ENCODE measurements around the gene ALK.
"Not testable (repeated sequence)": the region's sequence is repeated elsewhere in the genome, so short reads cannot be mapped to it uniquely, and the experiment has no call there.

The ALK gene

GRCh38 chr2:29273004-29273684, 648.2 kb downstream of the ALK start:
- no peak for DNase-seq (ENCODE audit: low spot score)

DNA sequence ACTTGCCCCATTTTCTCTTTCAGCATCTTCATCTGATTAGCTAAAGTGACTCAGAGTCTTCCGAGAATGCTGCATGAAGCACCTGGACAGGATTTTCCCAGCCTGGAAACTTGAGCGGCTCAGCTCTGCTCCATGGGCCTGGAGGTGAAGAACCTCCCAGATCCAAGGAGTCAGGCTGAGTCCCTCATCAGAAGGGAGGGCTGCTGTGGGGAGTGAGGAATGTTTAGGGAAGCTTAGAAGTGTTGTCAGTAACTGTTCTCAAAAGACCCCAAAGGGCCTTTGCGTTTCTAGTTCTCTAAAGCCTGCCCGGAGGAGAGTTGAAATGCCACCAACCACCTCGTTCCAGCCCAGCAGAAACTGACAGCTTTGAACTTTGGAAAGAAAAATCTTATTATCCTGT, 649.1 kb downstream of the ALK start:
- no peak for DNase-seq (ENCODE audit: low spot score)

DNA sequence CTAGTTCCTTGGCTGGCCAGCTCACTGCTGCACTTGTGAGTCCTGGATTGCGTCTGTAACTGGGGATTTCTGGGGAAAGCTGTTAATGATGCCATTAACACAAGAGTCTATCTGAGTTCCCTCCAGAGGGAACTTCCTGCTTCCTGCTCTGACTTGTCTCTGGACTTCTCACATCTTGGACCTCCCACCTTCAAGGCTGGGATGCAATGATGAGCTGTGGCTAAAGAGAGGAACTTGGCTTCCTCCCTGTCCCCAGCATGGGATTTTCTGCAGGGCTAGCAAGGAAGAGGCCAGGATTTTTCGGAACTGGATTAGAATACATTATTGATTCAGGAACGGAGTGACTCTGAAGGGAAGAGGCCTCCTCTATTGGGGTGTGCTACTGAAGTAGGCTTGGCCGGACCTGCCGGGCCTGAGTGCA, 650.7 kb downstream of the ALK start:
- no peak for DNase-seq (ENCODE audit: low spot score)

GRCh38 chr2:29269765-29270109, 651.6 kb downstream of the ALK start:
- DNase-seq (ENCODE audit: low spot score): no peak

DNA sequence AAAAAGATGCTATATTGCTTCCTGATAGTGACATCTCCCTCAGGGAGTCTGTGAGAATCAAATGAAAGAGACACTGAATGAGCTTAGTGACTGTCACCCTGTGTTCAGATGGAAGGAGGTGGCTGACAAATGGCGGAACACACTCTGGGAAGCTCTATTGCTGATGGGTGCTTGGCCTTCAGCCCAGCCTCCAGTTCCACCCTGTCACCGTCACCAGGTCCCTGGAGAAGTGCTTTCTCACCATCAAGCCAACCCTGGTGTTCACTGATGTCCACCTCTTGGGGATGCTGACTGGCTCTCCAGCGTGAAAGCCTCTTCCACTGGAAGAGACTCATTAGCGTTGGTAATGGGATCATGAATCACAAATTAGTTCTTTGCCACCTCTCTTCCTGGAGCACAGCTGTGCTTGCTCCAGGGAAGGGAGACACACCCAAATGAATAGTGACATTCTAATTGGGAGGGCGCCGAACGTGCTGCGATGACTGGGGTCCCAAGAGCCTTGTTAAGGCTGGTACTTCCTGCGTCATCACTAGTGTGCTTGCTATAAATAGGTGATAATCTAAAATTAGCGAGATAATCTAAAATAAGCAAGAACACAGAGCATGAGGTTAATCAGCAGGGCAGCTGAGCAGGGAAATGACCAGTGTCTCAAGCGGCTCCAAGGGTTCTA, 652.2 kb downstream of the ALK start:
- DNase-seq (ENCODE audit: low spot score): no peak

- no peak for DNase-seq (ENCODE audit: low spot score)
Observed at GRCh38 chr2:29267720-29268119, 653.7 kb downstream of the ALK start.

DNA sequence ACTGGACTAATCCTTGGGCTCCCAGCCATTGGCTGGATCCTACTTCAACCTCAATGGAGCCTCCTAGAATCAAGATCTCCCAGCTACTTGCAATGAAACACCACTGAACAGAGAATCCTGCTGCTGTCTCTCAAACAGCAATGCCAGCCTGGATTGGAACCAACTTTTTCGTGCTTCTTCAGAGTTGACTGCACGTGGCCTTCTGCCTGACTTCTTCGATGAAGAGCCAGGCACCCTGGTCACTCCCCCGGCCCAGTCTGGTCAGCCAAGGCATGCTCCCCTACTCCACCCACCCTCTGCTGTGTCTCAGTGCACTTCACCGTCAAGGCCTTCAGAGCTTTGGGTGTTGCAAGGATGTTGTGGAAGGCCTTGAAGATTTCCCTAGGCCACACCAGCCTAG, 657.5 kb downstream of the ALK start:
- DNase-seq (ENCODE audit: low spot score): no peak

- DNase-seq (ENCODE audit: low spot score): peak; percentile 89
Observed at GRCh38 chr2:29262681-29263260, 658.6 kb downstream of the ALK start.

- no peak for DNase-seq (ENCODE audit: low spot score)
Observed at GRCh38 chr2:29261003-29261402, 660.4 kb downstream of the ALK start.

GRCh38 chr2:29260142-29260772, 661.1 kb downstream of the ALK start:
- DNase-seq (ENCODE audit: low spot score): no peak

- DNase-seq (ENCODE audit: low spot score): no peak
Observed at GRCh38 chr2:29259221-29259620, 662.2 kb downstream of the ALK start.

- no peak for DNase-seq (ENCODE audit: low spot score)
Observed at GRCh38 chr2:29255004-29255403, 666.4 kb downstream of the ALK start.

DNA sequence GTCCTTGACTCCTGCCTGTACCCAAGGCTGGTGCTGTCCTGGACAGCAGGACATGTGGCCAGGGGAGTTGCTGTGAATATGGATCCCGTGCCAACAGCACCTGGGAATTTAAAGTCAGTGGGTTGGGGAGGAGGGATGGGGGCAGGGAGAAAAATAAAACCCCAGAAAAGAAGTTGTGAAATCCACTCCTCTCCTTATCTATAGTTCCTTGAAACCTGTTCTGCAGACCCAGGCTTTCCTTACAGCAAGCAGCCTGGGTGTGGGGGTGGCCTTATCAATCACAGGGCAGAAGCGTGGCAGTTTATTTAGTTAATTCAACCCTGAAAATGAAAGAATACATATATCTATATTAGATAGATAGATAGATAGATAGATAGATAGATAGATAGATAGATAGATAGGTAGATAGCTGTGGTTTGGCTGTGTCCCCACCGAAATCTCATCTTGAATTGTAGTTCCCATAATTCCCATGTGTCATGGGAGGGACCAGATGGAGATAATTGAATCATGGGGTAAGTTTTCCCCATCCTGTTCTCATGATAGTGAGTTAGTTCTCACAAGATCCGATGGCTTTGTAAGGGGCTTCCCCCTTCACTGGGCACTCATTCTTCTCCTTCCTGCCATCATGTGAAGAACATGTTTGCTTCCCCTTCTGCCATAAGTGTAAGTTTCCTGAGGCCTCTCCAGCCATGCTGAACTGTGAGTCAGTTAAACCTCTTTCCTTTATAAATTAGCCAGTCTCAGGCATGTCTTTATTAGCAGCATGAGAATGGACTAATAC, 667.7 kb downstream of the ALK start:
- DNase-seq (ENCODE audit: low spot score): not testable (repeated sequence)

DNA sequence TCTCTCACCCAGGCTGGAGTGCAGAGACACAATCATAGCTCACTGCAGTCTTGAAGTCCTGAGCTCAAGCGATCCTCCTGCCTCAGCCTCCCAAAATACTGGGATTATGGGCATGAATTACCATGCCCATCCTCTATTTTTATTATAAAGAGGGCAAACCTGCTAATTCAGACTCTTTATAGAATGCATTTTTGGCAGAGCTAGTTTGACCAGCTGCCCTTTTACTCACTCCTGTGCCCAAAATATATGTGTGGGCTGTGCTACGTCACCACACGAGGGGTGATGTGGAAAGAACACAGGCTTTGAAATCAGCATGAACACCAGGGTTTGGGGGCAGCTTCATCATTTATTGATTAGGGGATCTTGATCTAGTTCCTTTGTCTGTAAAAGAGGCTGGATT, 668.4 kb downstream of the ALK start:
- no peak for DNase-seq (ENCODE audit: low spot score)

GRCh38 chr2:29251406-29251805, 670.0 kb downstream of the ALK start:
- no peak for DNase-seq (ENCODE audit: low spot score)

DNA sequence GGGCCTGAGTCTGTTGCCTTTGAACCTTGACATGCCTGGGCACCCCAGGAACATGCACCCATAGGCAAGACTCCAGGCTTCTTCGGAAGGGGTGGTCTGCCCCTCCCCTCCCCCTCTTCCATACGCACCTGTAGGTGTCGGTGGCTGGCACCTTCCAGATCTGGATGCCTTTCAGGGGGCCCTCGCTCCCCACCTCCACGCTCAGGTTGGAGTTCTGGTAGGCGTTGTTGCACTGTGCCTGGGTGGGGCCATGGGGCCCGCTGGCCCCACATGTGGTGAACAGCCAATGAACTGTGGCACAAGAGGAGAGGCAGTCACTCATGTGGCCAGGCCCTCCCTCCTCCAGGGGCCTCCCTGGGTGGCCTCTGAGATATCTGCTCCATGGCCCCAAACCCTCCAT, 670.4 kb downstream of the ALK start:
- no peak for DNase-seq (ENCODE audit: low spot score)

DNA sequence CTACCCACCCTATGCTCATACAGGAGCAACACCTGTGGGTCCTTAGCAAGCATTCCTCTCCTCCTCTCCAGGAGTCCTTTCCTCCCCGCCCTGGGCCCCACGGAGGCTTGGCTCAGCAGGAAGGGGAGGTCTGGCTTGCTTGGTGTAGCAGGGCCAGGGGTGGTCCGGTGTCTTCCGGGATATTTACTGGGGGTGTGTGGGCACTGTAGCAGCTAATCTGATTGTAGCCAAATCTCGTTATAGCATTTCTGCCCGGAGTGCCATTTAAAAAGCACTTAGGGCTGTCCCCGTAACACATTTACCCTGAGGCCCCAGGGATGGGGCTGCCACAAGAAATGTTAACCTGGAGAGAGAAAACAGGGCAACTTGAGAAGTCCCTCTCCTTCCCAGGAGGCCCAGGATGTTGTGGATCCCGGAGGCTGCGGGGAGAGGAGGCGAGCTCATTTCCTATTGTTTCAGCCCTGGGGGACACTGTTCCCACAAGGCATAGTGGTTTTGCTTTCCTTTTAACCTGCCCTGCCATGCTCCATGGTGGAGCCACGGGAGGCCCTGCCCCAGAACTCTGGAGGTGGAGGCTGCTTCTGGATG, 671.6 kb downstream of the ALK start:
- DNase-seq (ENCODE audit: low spot score): no peak

GRCh38 chr2:29247336-29247914, 674.0 kb downstream of the ALK start:
- no peak for DNase-seq (ENCODE audit: low spot score)

DNA sequence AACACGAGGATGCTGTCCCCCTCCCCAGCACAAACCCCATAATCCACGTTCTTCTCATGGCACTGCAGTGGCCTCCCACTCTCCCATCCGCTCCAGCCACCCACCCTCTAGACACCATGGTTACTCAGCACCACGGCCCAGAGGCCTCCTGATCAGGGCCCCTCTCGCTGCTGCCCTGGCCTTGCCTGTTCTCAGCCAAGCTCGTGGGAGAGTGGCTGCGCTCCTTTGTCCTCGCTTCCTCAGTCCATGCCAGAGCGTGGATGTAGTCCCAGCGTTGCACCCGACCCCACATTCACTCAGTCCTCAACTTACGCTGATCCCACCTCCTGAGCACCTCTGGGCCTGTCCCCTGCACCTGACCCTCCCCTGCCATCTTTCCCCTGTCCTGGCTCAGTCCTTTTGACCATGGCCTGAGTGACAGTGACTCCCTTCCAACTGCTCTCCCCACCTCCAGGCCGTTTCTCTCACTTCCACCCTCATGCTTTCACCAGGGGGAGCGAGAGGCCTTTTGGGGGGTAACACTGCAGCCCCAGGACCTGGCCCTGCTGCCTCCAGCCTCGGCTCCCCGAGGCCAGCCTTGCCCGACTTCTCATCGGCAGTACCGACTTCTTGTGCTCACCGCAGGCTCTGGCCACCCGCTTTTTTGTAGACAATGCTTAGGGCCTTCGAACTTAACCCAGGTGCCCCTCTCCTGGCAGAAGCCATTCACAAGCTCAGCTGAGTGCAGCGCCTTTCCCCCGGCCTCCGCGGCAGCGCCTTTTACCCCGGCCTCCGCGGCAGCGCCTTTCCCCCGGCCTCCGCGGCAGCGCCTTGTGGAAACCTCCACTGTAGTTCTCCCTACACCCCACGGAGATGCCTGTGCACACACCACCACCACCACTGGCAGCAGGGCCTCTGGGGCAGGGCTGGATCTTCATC, 674.7 kb downstream of the ALK start:
- no peak for DNase-seq (ENCODE audit: low spot score)

DNA sequence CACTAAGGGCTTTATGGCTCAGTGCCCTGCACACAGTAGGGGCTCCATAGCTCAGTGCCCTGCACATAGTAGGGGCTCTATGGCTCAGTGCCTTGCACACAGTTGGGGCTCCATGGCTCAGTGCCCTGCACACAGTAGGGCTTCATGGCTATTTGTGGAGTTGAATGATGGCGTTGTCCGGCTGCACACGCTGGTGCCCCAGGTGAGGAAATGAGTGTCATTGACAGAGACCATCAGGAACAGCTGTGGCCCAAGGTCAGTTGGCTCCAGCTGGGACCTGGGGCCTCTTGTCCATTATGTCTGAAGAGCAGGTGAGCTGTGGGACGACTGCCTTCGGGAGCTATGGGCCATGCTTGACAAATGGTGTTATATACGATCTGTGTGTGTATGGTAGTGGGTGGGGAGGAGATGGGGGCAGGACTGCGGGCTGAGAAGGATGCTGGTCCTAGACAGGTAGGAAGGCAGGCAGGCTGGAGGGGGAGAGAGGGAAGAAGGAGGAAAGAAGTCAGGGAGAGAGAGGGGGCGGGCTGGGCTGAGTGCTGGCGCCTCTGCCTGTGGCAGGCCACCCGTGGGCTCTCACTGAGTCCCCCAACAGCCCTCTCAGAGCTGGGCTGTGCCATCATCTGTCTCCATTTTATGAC, 675.5 kb downstream of the ALK start:
- peak; percentile 55 for DNase-seq (ENCODE audit: low spot score)
